T1000 (cell line): ENCODE measurements around the gene TMEM92.
"Not testable (repeated sequence)": the region's sequence is repeated elsewhere in the genome, so short reads cannot be mapped to it uniquely, and the experiment has no call there.

Experiments
- DNase-seq: peaks from one replicate; lab custom pipeline; 2025; ENCODE audit warnings: mixed read lengths; lab: John Stamatoyannopoulos, UW

The TMEM92 gene

GRCh38 chr17:50262001-50262794 is 12.1 kb upstream of the TMEM92 start:
- no peak for DNase-seq

DNA sequence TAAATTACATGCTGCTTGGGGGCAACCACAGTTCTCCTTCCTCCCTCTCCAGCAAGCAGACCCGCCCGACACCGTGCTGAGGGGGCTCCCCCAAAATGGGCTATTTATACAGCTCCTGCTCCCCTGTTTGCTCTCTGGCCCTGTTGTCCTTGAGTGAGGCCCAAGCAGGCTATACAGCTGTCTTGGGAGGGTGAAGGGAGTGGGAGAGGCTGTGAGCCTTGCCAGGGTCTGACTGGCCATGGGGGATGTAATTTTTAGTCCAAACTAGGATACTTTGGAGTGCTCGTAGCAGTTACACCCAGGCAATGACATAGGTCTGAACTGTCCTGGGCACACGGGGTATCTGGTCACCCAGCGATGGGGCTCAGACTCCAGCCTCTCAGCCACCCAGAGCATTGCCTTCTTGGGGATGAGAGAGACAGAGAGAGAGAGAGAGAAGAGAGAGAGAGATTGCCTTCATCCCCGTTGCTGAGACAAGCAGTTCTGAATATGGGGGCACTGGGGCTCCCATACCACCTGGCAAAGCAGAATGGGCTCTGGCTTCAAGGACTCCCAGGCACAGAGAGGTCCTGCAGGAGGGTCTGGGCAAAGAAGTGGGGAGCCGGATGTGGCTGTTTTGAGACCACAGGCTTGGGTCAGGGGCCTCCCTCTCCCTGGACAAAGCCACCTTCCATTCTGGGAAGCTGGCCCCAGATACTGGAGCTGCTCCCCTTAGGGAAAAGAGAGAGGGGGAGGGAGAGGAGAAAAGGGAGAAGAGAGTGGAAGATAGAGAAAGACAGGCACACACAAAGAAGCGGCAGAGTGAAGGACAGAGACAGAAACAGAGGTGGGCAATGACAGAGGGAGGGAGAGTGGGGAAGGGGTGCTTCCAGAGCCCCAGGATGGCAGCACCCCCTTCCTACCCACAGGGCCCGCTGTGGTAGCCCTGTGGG is 10.7 kb upstream of the TMEM92 start:
- DNase-seq = no peak

DNA sequence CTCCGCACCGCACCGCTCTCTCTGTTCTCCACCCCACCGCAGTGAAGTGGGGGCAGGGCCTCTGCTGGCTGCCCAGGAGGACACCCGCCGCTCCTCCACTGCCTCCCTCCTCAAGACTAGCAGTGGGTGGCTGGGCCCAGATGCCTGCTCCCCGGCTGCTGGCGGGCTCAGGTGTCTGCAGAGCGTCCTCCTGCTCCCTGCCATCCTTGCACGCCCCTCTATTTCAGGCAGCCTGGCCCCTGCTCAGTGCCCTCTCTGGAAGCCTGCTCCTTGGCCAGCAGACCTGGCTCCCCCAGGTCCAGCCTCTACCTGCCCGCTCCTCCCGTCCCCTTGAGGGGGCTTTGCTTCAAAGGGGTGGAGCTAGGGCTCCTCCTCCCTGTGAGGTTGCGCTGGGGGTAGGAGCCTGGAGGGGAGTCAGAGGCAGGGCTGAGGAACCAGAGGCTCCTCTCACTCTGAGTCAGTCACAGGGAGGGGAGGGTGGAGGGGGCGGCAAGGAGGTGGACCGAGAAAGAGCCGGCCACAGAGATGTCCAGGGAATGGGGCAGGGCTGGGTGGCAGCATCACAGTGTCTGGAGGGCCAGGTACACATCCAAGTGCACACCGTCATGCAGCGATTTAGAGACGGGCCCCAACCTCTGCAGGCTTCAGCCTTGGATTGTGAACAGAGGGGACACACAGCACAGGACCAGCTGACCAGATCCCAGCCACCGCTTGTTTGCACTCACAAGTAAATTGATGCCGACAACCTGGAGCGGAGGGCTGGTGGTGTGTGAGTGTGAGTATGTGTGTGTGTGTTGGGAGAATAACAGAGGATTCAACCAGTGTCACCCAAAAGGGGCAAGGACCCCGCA is 9.8 kb upstream of the TMEM92 start:
- DNase-seq = no peak

- no peak for DNase-seq
These were observed 9.1 kb upstream of the TMEM92 start for GRCh38 chr17:50265212-50265611.

DNA sequence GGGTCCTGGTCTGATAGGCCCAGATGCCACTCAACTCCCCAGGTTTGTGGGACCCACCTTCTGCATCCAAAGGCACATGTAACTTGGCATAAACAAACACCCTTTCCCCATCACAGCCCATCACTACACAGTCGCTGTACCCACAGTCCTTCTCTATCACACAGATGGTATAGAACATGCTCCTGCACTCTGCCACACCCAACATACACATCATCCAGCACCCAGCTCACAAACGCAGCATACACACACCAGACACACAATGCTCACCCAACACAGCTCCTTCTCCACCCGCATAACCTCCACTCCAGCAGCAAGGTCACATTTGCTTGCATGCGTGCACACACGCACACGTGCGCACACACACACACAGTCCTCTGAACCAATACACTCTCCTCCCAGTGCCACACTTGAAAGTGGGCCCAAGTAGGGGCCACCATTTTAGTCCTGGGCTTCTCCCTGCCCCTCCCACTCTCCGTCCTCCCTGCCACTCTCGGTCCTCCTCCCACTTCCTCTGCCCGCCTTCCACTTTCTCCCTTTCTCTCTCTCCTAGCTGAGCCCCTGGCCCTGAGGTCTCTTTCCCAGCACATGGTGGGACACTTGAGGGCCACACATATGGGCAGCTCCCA is 8.5 kb upstream of the TMEM92 start:
- no peak for DNase-seq

- peak; percentile 16 for DNase-seq
These were observed 7.7 kb upstream of the TMEM92 start for GRCh38 chr17:50266384-50267073.

DNA sequence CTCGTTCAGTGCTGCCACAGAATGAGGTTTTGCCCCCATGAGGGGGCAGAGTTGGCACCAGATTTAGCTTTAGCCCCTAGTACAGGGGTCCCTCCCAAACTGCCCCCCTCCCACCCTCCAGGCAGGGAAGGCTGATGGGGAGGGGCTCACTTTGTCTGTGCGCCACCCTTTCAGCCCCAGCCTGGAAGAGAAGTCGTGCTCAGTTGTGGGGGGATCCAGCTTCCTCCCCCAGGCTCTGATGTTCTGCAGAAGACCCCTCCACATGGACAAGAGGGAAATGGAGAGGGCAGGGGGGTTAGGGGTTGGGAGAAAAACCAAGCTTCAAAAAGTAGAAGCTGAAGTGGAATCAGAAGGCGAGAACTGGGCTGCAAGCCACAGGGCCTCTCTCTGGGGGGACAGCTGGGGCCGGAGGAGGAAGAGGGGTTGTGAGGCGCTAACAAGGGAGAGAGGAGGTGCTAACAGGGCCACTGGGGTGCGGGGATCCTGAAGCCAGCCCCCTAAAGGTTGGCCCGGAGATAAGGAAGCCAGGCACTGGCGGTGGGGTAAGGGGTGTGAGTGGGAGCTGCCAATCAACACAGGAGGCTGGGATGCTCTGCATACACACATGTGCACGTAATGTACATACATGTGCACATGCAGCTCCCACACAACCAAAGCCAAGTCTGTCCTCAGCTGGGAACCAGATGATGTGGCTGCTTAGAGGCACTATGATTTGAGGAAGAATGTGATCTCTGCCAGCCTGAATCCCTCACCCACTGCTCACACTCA is 7.0 kb upstream of the TMEM92 start:
- DNase-seq = no peak

GRCh38 chr17:50268026-50268425 is 6.2 kb upstream of the TMEM92 start:
- DNase-seq = no peak

- DNase-seq = no peak
These were observed 5.5 kb upstream of the TMEM92 start for GRCh38 chr17:50268743-50269275.

GRCh38 chr17:50269477-50270434 is 4.5 kb upstream of the TMEM92 start:
- peak; percentile 32 for DNase-seq

DNA sequence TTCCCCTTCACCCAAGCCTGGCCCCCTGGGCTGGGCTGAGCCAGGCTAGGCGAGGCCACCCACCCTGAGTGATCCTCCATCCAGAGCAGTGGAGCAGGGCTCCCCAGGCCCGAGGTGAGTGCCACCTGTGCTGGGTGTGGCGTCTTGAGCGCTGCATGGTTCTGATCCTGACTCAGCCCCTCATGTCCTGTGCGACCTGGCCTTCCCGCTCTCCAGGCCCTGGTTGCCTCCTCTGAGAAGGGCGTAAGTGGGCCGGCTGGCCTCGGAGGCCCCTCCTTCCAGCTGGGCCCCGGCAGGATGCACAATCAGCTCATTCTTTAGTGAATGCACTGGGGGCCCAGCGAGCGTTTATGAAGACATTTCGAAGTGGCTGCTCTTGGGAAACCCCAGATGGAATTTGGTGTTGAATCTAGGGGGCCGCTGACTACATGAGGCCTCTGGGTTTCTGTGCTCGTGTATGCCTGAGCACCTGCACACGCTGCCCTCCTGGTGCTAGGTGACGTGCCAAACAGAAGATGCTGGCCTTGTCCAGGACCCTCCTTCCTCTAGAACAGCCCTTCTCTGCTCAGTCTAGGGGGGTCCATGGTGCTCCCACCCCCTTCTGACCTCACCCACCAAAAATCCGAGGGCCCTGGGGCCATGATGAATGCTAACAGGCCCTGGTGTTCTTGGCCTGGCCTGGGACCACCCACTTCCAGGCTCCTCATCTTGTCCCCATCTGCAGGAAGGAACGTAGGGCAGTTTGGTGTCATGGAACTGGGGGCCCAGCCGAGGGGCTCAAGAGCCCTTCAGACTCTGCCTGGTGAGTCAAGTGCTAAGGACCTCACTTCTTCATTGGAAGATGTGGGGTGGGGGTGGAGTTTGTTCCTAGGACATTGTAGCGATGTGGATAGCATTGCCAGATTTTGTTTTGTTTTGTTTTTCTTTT is 3.6 kb upstream of the TMEM92 start:
- DNase-seq = no peak

DNA sequence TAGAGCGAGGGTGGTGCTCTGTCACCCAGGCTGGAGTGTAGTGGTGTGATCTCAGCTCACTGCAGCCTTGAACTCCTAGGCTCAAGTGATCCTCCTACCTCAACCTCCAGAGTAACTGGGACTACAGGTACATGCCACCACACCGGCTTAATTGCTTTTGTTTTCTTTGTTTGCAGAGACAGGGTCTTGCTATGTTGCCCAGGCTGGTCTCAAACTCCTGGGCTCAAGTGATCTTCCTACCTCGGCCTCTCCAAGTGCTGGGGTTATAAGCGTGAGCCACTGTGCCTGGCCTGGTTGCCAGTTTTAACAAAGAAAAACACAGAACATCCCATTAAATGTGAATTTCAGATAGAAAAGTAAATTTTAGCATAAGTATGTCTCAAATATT is 2.9 kb upstream of the TMEM92 start:
- not testable (repeated sequence) for DNase-seq

DNA sequence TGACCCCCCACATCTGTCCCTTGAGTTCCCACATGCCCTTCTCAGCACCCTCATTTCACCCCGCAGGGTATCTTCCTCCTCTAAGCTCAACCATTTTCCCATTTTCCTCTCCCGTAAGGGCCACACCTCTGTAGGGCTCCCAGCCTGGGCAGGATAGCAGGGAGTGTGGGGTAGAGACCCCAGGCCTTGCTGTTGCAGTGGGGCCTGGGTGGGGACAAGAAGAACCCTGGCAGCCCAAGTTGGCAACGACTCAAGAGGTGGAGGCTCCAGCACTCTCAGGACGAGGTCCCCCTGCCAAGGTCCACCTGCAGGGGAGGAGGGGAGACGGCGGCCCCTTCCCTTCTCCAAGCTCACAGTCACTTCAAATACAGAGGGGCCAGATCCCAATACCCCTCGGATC is 2.0 kb upstream of the TMEM92 start:
- DNase-seq = no peak

DNA sequence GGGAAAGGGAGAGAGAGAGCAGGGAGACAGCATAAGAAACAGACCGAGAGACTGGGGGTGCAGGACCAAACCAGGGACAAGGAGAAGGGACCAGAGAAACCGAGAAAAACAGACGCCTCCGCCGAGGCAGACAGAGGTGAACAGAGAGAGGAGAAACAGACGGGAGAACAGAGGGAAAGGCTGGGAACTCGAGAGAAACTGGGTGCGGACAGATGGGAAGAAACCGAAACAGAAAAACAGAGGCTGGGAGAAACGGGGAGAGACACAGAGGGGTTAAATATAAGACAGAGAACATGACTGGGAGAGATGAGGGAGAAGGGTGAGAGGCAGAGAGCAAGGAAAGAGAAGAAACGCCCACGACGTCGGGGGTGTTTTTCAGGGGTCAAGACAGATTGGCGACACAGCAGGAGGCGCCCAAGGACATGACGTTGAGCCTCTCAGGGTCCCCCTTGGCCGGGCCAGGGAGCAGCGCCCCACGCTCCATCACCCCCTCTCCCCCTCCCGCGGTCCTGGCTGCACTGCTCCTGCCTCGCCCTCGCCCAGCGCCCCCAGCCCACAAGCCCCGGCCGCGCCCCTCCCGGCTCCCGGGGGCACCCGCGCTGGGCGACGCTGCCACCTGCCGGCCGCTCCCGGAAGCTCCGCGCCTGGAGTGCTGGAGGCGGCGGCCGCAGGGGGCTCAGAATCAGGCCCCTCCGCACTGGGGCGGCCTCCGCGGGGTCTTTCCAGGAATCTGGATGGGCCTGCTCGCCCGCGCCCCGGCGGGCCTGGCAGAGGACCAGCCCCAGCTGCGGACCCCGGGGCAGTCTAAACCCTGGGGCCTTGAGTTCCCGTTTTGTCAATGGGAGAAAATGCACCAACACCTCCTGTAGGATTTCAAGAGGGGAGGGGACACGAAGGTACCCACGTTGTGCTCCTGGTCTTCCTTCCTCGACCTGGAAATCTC is 1.3 kb upstream of the TMEM92 start:
- DNase-seq = peak; percentile 37

GRCh38 chr17:50273654-50274040 is 619 bp upstream of the TMEM92 start:
- DNase-seq = no peak

GRCh38 chr17:50274897-50275221 is 593 bp downstream of the TMEM92 start:
- DNase-seq = no peak

- DNase-seq = no peak
These were observed 1.0 kb downstream of the TMEM92 start for GRCh38 chr17:50275279-50275678.
